ENCODE results near the gene POLR3B. TPM values are rescaled to one million over a fixed set of nuclear protein-coding genes. Genes with fewer than 3 reads are reported as not detected.
"Not testable (repeated sequence)": the region's sequence is repeated elsewhere in the genome, so short reads cannot be mapped to it uniquely, and the experiment has no call there.

POLR3B gene
- total RNA-seq, 1 experiment from 2014 or later = 12.9 TPM

DNA sequence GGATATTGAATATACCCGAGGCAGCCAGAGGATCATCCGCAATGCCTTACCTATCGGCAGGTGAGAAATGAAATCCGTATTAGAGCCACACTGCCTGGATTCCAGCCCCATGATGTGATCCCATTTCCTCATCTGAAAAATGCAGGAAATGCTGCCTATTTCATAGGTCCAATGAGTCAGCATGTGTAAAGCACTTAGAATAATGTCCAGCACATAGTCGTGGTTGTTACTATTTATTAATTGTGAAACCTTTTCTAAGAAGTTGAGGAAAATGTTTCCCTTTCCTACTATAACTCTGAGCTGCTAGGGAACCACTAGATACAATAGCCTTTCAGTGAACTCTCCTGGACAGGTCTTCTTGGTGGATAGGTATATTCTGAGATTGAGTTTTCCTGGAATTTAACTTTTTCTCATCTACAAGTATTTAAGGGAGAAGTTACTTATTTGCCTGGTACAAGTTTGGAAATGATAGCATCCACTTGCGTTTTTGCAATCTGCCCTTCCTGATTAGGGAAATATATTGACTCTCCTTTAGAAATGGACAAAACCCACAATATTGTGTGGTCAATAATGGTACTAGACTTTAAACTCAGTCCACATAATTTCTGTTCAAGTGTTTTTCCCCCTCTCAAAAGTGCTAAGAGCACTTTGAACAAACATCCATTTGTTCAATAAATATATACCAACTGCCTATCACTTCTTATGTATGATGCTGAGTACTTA is 12.2 kb downstream of the POLR3B start:
- ChIA-PET CTCF (interaction anchor here (0.6 kb wide), 1 partner anchor 15 kb away, joined by 3 read pairs; no protein-coding TSS in a partner anchor), POLR2A (ENCODE audit: unreplicated experiment) (no interaction called here)
- Histone ChIP-seq H3K27ac (peak overlapping the region; percentile 92), H3K4me2 (peak overlapping the region; percentile 74), H2AFZ (peak overlapping the region; percentile 61; the same call in 1 of the 2 replicates), H3K9me2 (ENCODE audit: insufficient read depth) (no peaks in the 10 kb centered on the region), H3K79me2 (ENCODE audit: low read depth) (no peaks in the 10 kb centered on the region), H3K9me3 (ENCODE audit: insufficient read depth, low read depth) (no peaks in the 10 kb centered on the region), H4K20me1 (ENCODE audit: insufficient read depth) (no peaks in the 10 kb centered on the region), H3K4me1 (replicated peaks; ENCODE audit: insufficient read depth) (peaks cover 27% of the 10 kb centered on the region), H3K36me3 (ENCODE audit: low read depth) (peaks cover 27% of the 10 kb centered on the region), H3K4me3 (peak overlapping the region; percentile 13; the same call in 1 of the 2 replicates), H3K27me3 (ENCODE audit: insufficient read depth, low read depth) (no peaks in the 10 kb centered on the region), H3F3A (ENCODE audit: insufficient read depth, low read depth) (peaks cover 16% of the 10 kb centered on the region)
- DNase-seq = peak; percentile 42 to 97
- BruUV-seq (replicated peaks) = TSS peak; percentile 60
- TF ChIP-seq EZH2 (IDR thresholded peaks at IDR 0.05; ENCODE audit: low read depth) (no peak), CTCF (conservative IDR thresholded peaks at IDR 0.05) (no peak)
- intact Hi-C loops (cut with micrococcal nuclease; ENCODE audit: unreplicated experiment) = loop anchor here (1.0 kb wide), 1 partner anchor 11 kb away; no protein-coding TSS in a partner anchor

DNA sequence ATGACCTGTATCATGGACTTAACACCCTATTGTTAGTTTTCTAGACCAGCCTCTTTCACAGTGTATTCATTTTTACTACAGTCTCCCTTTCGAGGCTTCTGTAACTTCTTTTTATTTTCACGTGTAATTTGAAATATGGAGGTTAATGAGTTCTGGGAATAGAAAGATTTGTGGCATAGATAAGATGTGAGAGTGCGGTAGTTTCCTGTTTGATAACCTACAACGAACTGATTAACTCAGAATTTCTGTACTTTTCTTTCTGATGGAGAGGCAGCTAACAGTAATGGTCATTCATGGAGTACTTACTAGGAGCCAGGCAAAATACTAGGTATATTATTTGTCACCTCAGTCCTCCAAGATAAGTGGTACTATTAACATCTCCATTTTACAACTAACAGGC is 21.2 kb downstream of the POLR3B start:
- DNase-seq = no peak
- Histone ChIP-seq H3K27me3 (ENCODE audit: insufficient read depth, low read depth) (no peaks in the 10 kb centered on the region), H3K27ac (no peak overlapping the region), H3K4me2 (no peak overlapping the region), H3K36me3 (ENCODE audit: low read depth) (peaks cover 69% of the 10 kb centered on the region), H3K9me2 (ENCODE audit: insufficient read depth) (no peaks in the 10 kb centered on the region), H3K79me2 (ENCODE audit: low read depth) (no peaks in the 10 kb centered on the region), H3F3A (ENCODE audit: insufficient read depth, low read depth) (no peaks in the 10 kb centered on the region), H3K4me1 (replicated peaks; ENCODE audit: insufficient read depth) (no peaks in the 10 kb centered on the region), H4K20me1 (ENCODE audit: insufficient read depth) (no peaks in the 10 kb centered on the region), H3K9me3 (ENCODE audit: insufficient read depth, low read depth) (no peaks in the 10 kb centered on the region), H2AFZ (no peak overlapping the region), H3K4me3 (no peak overlapping the region)
- POLR2A ChIA-PET (ENCODE audit: unreplicated experiment) = no interaction called here
- intact Hi-C loops (cut with micrococcal nuclease; ENCODE audit: unreplicated experiment) = no loop called here
- no TSS peak for BruUV-seq (replicated peaks)
- TF ChIP-seq EZH2 (IDR thresholded peaks at IDR 0.05; ENCODE audit: low read depth) = no peak
- TF ChIP-seq CTCF (conservative IDR thresholded peaks at IDR 0.05) = no peak
- CTCF ChIA-PET = no interaction called here

- intact Hi-C loops (cut with micrococcal nuclease; ENCODE audit: unreplicated experiment) = loop anchor here (10.0 kb wide), 1 partner anchor 714 kb away; the partner anchor contains the start of gene CRY1
Observed at GRCh38 chr12:106380954-106381353, 23.4 kb downstream of the POLR3B start.

DNA sequence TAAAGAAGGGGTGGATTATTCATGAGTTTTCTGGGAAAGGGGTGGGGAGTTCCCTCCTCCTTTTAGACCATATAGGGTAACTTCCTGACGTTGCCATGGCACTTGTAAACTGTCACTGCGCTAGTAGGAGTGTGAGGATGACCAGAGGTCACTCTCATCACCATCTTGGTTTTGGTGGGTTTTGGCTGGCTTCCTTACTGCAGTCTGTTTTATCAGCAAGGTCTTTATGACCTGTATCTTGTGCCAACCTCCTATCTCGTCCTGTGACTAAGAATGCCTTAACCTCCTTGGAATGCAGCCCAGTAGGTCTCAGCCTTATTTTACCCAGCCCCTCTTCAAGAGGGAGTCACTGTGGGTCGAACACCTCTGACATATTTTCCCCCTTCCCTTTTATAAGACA is 24.3 kb downstream of the POLR3B start:
- H3K9me3 ChIP-seq (ENCODE audit: insufficient read depth, low read depth); H3F3A ChIP-seq (ENCODE audit: insufficient read depth, low read depth); H4K20me1 ChIP-seq (ENCODE audit: insufficient read depth); BruUV-seq (replicated peaks); H3K4me2 ChIP-seq; CTCF ChIA-PET; H3K4me3 ChIP-seq; H3K79me2 ChIP-seq (ENCODE audit: low read depth); DNase-seq; POLR2A ChIA-PET (ENCODE audit: unreplicated experiment); H3K9me2 ChIP-seq (ENCODE audit: insufficient read depth); H3K27ac ChIP-seq; H2AFZ ChIP-seq; H3K4me1 ChIP-seq (replicated peaks; ENCODE audit: insufficient read depth); H3K27me3 ChIP-seq (ENCODE audit: insufficient read depth, low read depth): not testable (repeated sequence)
- H3K36me3 ChIP-seq (ENCODE audit: low read depth) = peaks cover 45% of the 10 kb centered on the region
- intact Hi-C loops (cut with micrococcal nuclease; ENCODE audit: unreplicated experiment) = loop anchor here (10.0 kb wide), 1 partner anchor 713 kb away; the partner anchor contains the start of gene CRY1

More at GRCh38 chr12:106380954-106381353, 23.4 kb downstream of the POLR3B start:
- BruUV-seq (replicated peaks) = no TSS peak
- Histone ChIP-seq H3K36me3 (ENCODE audit: low read depth) (peaks cover 54% of the 10 kb centered on the region), H3K9me3 (ENCODE audit: insufficient read depth, low read depth) (no peaks in the 10 kb centered on the region), H3K27ac (no peak overlapping the region), H3K4me2 (no peak overlapping the region), H3K27me3 (ENCODE audit: insufficient read depth, low read depth) (no peaks in the 10 kb centered on the region), H3K79me2 (ENCODE audit: low read depth) (no peaks in the 10 kb centered on the region), H4K20me1 (ENCODE audit: insufficient read depth) (no peaks in the 10 kb centered on the region), H2AFZ (no peak overlapping the region), H3K9me2 (ENCODE audit: insufficient read depth) (no peaks in the 10 kb centered on the region), H3K4me3 (no peak overlapping the region), H3F3A (ENCODE audit: insufficient read depth, low read depth) (no peaks in the 10 kb centered on the region), H3K4me1 (replicated peaks; ENCODE audit: insufficient read depth) (no peaks in the 10 kb centered on the region)
- TF ChIP-seq CTCF (conservative IDR thresholded peaks at IDR 0.05) (no peak), EZH2 (IDR thresholded peaks at IDR 0.05; ENCODE audit: low read depth) (no peak)
- POLR2A ChIA-PET (ENCODE audit: unreplicated experiment) = no interaction called here
- DNase-seq = no peak
- CTCF ChIA-PET = no interaction called here
